Heart left ventricle (tissue), 16 donors: ENCODE measurements around the gene SRSF10. TPM values are rescaled to one million over a fixed set of nuclear protein-coding genes. Genes with fewer than 3 reads are reported as not detected.
"Not testable (repeated sequence)": the region's sequence is repeated elsewhere in the genome, so short reads cannot be mapped to it uniquely, and the experiment has no call there.

Experiments
- ATAC-seq, 4 donors: fragments of 200-7000 bp; cut with Tn5 transposase; one replicate each; pipeline ENCODE4 v1.9.1; 2020 to 2022; ENCODE audit warnings: moderate library complexity in 4 of 4, mild to moderate bottlenecking in 3 of 4, moderate number of reproducible peaks in 1 of 4
- DNase-seq, 5 donors: peaks; one replicate each; pipeline ENCODE4 v3.0.0-alpha.2; 2020
- H3K27ac ChIP-seq, 12 donors: fragments of 200-600 bp; sonication (generic) in 4 of 12; one replicate each; pipeline versions ENCODE4 v1.5.0 to v1.8.0; 2016 to 2022; ENCODE audit warnings: mild to moderate bottlenecking in 2 of 12
- H3K27me3 ChIP-seq, 9 donors: fragments of 200-600 bp; sonication (generic) in 2 of 9; one replicate each; pipeline versions ENCODE4 v1.5.1 to v1.8.0; 2016 to 2022; ENCODE audit warnings: mild to moderate bottlenecking in 3 of 9
- H3K36me3 ChIP-seq, 9 donors: fragments of 200-600 bp; sonication (generic) in 2 of 9; one replicate each; pipeline versions ENCODE4 v1.5.0 to v1.8.0; 2018 to 2022; ENCODE audit warnings: mild to moderate bottlenecking in 2 of 9
- H3K4me1 ChIP-seq, 12 donors: fragments of 200-600 bp; sonication (generic) in 4 of 12; one replicate each; pipeline versions ENCODE4 v1.5.0 to v1.8.0; 2016 to 2022; ENCODE audit warnings: mild to moderate bottlenecking in 3 of 12
- H3K4me3 ChIP-seq, 12 donors: fragments of 200-600 bp; sonication (generic) in 4 of 12; one replicate each; pipeline versions ENCODE4 v1.5.0 to v1.8.0; 2017 to 2022; ENCODE audit warnings: mild to moderate bottlenecking in 9 of 12, moderate library complexity in 4 of 12
- H3K9me3 ChIP-seq, 12 donors: fragments of 200-600 bp; sonication (generic) in 4 of 12; one replicate each; pipeline versions ENCODE4 v1.5.0 to v1.8.0; 2016 to 2022; ENCODE audit warnings: mild to moderate bottlenecking in 1 of 12
- POLR2A ChIP-seq, 2 donors: fragments of 450-650 bp; IDR thresholded peaks; one replicate each; pipeline ENCODE4 v1.6.1; 2017; ENCODE audit warnings: antibody characterized with exemption in 2 of 2, mild to moderate bottlenecking in 2 of 2, moderate library complexity in 2 of 2
- WGBS, 4 donors: extraction: QIAGEN DNeasy Blood & Tissue Kit in 2 of 4; methylation state at CpG; one replicate each; pipeline versions ENCODE4 v1.1.5 to v1.1.7; 2013 to 2018; 5-methylcytosine and 5-hydroxymethylcytosine counted together
- intact Hi-C, 10 donors: fragments of 100-400 bp; cut with DNase I; formaldehyde crosslinking; loops; one replicate each; pipeline versions ENCODE4 v1.11.1 to v1.14.2; 2022
- polyA plus RNA-seq, 2 donors: library from polyadenylated mRNA; stranded (reverse); fragments of 200-250 nt; gene quantifications; one replicate each; pipeline ENCODE4 v1.2.3, GENCODE V29; 2013
- total RNA-seq, 9 donors: library from RNA; depleted of rRNA in 2 of 9; stranded (reverse); fragments of >200 nt in 2 of 9; fragmentation: NEBNext Ultra II Directional in 3 of 9; extraction: Animal tissue kit (Norgen Biotek cat#: 25700) in 3 of 9; gene quantifications; one replicate each; pipeline versions ENCODE4 v1.1.0 to v1.2.4, GENCODE V29; 2016 to 2023
- TF ChIP-seq, protein P1 (sequence below), 12 donors: fragments of 200-600 bp; sonication (generic) in 4 of 12; IDR thresholded peaks; one replicate each; pipeline versions ENCODE4 v1.5.0 to v1.8.0; 2018 to 2022; ENCODE audit warnings: antibody characterized with exemption in 12 of 12, mild to moderate bottlenecking in 5 of 12
- donor health status: ischemic (EF 13 %, LVEDD 7.1; RV severe dilation, severe dysfunction).
- donor health status: healthy with polysubstance abuse.
- donor health status: DM: no; HTN: yes; CAD: no.
- donor health status: DM: no; HTN: no; CAD: no.
- donor health status: ischemic (EF 25% LVEDD 6.9; RV normal size, moderate dysfunction).
- donor health status: ischemic (EF 25% LVEDD 5.7; RV mildly dilated, moderate dysfunction).
- donor health status: healthy.
- donor health status: DM: yes; HTN: yes; CAD: no.
- donor health status: ischemic (EF 35%, LVEDD 5.7; RV mildly dilated, moderate dysfunction).
- donor health status: nonischemic (EF 11% LVEDD 7.7; RV severe dilation, severe dysfunction).
- donor health status: DM: yes; HTN: yes; CAD: no.
- donor health status: PGD.
- donor health status: ischemic (EF 29% LVEDD 5.4; RV normal size, mild dysfunction).
- donor health status: nonischemic (EF 23%, LVEDD 6.1; RV moderate dilation, normal function).

Gene SRSF10
- total and polyA plus RNA-seq, 11 donors: 34.3 to 60.9 (median 47.3) TPM

DNA sequence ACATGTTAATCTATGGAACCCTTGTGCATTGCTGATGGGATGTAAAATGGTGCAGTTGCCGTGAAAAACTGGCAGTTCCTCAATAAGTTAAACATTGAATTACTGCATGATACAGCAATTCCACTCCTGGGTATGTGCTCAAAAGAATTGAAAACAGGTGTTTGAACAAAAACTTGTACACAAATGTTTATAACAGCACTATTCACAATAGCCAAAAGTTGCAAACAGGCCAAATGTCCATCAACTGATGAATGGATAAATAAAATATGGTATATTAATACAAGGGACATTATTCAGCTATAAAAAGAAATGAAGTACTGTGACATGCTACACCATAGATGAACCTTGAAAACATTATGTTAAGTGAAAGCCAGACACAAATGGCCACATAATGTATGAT is 17.7 kb upstream of the SRSF10 start:
- no peak overlapping the region for H3K4me3 ChIP-seq
- H3K27me3 ChIP-seq: no peaks in the 10 kb centered on the region
- ATAC-seq (no peak), DNase-seq (no peak)
- H3K36me3 ChIP-seq: no peaks in the 10 kb centered on the region
- TF ChIP-seq, protein P1, sequence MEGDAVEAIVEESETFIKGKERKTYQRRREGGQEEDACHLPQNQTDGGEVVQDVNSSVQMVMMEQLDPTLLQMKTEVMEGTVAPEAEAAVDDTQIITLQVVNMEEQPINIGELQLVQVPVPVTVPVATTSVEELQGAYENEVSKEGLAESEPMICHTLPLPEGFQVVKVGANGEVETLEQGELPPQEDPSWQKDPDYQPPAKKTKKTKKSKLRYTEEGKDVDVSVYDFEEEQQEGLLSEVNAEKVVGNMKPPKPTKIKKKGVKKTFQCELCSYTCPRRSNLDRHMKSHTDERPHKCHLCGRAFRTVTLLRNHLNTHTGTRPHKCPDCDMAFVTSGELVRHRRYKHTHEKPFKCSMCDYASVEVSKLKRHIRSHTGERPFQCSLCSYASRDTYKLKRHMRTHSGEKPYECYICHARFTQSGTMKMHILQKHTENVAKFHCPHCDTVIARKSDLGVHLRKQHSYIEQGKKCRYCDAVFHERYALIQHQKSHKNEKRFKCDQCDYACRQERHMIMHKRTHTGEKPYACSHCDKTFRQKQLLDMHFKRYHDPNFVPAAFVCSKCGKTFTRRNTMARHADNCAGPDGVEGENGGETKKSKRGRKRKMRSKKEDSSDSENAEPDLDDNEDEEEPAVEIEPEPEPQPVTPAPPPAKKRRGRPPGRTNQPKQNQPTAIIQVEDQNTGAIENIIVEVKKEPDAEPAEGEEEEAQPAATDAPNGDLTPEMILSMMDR (IDR thresholded peaks at IDR 0.05): no peak
- TF ChIP-seq POLR2A (IDR thresholded peaks at IDR 0.05): no peak
- WGBS, 4 donors: 69 to 94% (median 85%) methylated on average over 1 of the region's 1 CpG
- peaks cover 0 to 2% (median 0%) of the 10 kb centered on the region in 12 donors for H3K4me1 ChIP-seq
- H3K9me3 ChIP-seq: no peaks in the 10 kb centered on the region
- intact Hi-C loops: no loop called here
- no peak overlapping the region for H3K27ac ChIP-seq

DNA sequence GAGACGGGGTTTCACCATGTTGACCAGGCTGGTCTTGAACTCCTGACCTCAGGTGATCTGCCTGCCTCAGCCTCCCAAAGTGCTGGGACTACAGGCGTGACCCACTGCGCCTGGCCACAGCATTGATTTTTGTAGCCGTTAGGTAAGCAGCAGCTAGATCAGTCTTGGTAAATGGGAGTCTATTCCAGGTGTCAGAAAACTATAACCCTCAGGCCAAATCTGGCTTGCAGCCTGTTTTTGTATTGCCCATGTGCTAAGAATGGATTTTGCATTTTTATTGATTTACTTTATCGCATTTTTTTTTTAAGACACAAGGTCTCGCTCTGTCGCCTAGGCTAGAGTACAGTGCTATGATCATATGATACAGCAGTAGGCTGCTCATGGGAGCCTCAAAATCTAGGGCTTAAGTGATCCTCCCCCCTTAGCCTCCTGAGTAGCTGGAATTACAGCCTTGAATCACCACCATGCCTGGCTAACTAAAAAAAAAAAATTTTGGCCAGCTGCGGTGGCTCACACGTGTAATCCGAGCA is 16.6 kb upstream of the SRSF10 start:
- intact Hi-C loops: no loop called here
- H3K27me3 ChIP-seq: no peaks in the 10 kb centered on the region
- no peak for DNase-seq
- H3K36me3 ChIP-seq: no peaks in the 10 kb centered on the region
- H3K4me1 ChIP-seq: peaks cover 0 to 2% (median 0%) of the 10 kb centered on the region in 12 donors
- TF ChIP-seq, protein P1 (IDR thresholded peaks at IDR 0.05): no peak
- no peak for TF ChIP-seq POLR2A (IDR thresholded peaks at IDR 0.05)
- ATAC-seq: no peak
- no peaks in the 10 kb centered on the region for H3K9me3 ChIP-seq
- 88 to 96% (median 92%) methylated on average over 10 of the region's 10 CpGs for WGBS, 4 donors
- no peak overlapping the region for H3K27ac ChIP-seq
- H3K4me3 ChIP-seq: no peak overlapping the region

DNA sequence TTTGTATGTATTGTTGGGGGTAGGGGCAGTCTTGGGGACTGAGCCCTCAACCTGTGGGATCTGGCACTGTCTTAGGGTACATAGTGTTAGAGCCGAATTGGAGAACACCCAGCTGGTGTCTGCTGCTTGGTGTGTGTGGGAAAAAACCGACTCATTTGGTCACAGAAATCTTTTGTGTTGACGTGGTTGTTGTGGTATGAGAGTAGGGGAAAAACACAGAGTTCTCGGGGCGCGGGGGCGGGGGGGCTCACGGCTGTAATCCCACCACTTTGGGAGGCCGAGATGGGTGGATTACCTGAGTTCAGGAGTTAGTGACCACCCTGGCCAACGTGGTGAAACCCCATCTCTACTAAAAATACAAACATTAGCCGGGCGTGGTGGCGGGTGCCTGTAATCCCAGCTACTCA is 15.3 kb upstream of the SRSF10 start:
- Histone ChIP-seq H3K27ac (no peak overlapping the region), H3K36me3 (no peaks in the 10 kb centered on the region), H3K9me3 (no peaks in the 10 kb centered on the region), H3K4me3 (no peak overlapping the region), H3K27me3 (no peaks in the 10 kb centered on the region), H3K4me1 (peaks cover 0 to 2% (median 0%) of the 10 kb centered on the region in 12 donors)
- TF ChIP-seq, protein P1 (IDR thresholded peaks at IDR 0.05): no peak
- TF ChIP-seq POLR2A (IDR thresholded peaks at IDR 0.05): no peak
- ATAC-seq (no peak), DNase-seq (no peak)
- intact Hi-C loops: no loop called here
- WGBS, 4 donors: 83 to 88% (median 87%) methylated on average over 13 of the region's 13 CpGs

DNA sequence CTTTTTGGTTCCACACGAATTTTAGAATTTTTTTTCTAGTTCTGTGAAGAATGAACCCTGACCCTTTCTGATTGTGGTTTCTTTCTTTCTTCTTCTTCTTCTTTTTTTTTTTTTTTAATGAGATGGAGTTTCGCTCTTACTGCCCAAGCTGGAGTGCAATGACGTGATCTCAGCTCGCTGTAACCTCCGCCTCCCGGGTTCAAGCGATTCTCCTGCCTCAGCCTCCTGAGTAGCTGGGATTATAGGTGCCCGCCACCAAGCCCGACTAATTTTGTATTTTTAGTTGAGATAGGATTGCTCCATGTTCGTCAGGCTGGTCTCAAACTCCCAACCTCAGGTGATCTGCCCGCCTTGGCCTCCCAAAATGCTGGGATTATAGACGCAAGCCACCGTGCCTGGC is 11.9 kb upstream of the SRSF10 start:
- 84 to 89% (median 86%) methylated on average over 13 of the region's 13 CpGs for WGBS, 4 donors

DNA sequence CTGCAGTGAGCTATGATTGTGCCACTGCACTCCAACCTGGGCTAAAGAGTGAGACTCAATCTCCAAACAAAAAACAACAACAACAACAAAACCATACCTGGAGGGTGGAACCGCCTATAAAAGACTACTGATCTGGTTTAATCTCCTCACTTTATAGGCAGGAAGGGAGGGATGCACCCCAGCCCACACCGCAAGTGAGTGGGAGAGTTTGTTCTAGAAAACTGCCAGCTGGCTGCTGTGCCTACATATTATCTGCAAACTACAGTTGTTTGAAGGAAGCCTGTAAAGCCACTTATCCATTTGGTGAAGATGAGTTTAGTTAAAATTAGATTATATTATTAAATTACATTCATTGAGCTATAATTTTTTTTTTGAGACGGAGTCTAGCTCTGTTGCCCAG is 9.1 kb upstream of the SRSF10 start:
- ATAC-seq (no peak), DNase-seq (no peak)
- WGBS, 4 donors: 56 to 77% (median 61%) methylated on average over 3 of the region's 3 CpGs
- no peak for TF ChIP-seq POLR2A (IDR thresholded peaks at IDR 0.05)
- TF ChIP-seq, protein P1 (IDR thresholded peaks at IDR 0.05): no peak
- intact Hi-C loops: no loop called here
- no peak overlapping the region for H3K27ac ChIP-seq
- no peaks in the 10 kb centered on the region for H3K27me3 ChIP-seq
- no peaks in the 10 kb centered on the region for H3K36me3 ChIP-seq
- H3K4me3 ChIP-seq: no peak overlapping the region
- no peaks in the 10 kb centered on the region for H3K9me3 ChIP-seq
- peaks cover 0 to 7% (median 0%) of the 10 kb centered on the region in 12 donors for H3K4me1 ChIP-seq

More for the DNA sequence above, 11.9 kb upstream of the SRSF10 start:
- DNase-seq, H3K27ac ChIP-seq, H3K9me3 ChIP-seq, intact Hi-C loops, H3K4me3 ChIP-seq, ATAC-seq, H3K36me3 ChIP-seq, H3K4me1 ChIP-seq, H3K27me3 ChIP-seq: not testable (repeated sequence)

DNA sequence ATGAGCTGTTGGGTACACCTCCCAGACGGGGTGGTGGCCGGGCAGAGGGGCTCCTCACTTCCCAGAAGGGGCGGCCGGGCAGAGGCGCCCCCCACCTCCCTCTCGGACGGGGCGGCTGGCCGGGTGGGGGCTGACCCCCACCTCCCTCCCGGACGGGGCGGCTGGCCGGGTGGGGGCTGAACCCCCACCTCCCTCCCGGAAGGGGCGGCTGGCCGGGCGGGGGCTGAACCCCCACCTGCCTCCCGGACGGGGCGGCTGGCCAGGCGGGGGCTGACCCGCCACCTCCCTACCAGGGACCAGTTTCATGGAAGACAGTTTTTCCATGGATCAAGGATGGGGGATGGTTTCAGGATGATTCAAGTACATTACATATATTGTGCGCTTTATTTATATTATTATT is 6.9 kb upstream of the SRSF10 start:
- H3K4me3 ChIP-seq, intact Hi-C loops, H3K4me1 ChIP-seq, H3K27ac ChIP-seq, H3K9me3 ChIP-seq, H3K36me3 ChIP-seq, DNase-seq, H3K27me3 ChIP-seq, ATAC-seq: not testable (repeated sequence)
- 96 to 99% (median 98%) methylated on average over 10 to 23 of the region's 23 CpGs for WGBS, 4 donors
